H9 (cell line): Measurements from ENCODE around the gene PIAS4. TPM values are rescaled to one million over a fixed set of nuclear protein-coding genes. Genes with fewer than 3 reads are reported as not detected.

ENCODE experiments used
- DNase-seq: peaks from one replicate; pipeline ENCODE4 v3.0.0-alpha.2; 2017
- H2AFZ ChIP-seq: one replicate; pipeline ENCODE4 v1.6.1; 2013; ENCODE audit warnings: mild to moderate bottlenecking, low read length, control low read depth, moderate library complexity
- H2AK5ac ChIP-seq: 2 replicates; pipeline ENCODE4 v1.6.1; 2013; ENCODE audit warnings: low read length, control low read depth, mixed read lengths; ENCODE audit not compliant: insufficient read length
- H2BK120ac ChIP-seq: one replicate; pipeline ENCODE4 v1.6.1; 2013; ENCODE audit warnings: low read depth, mild to moderate bottlenecking, low read length, control low read depth, inconsistent platforms; ENCODE audit not compliant: poor library complexity, severe bottlenecking
- H2BK12ac ChIP-seq: 2 replicates; pipeline ENCODE4 v1.6.1; 2013; ENCODE audit warnings: low read length, control low read depth, mixed read lengths, low read depth; ENCODE audit not compliant: insufficient read length
- H2BK15ac ChIP-seq: 2 replicates; pipeline ENCODE4 v1.6.1; 2013; ENCODE audit warnings: low read depth, low read length, control low read depth
- H2BK20ac ChIP-seq: one replicate; pipeline ENCODE4 v1.6.1; 2013; ENCODE audit warnings: low read depth, mild to moderate bottlenecking, low read length, control low read depth, inconsistent platforms; ENCODE audit not compliant: poor library complexity, severe bottlenecking
- H2BK5ac ChIP-seq: 2 replicates; pipeline ENCODE4 v1.6.1; 2013; ENCODE audit warnings: low read length, control low read depth, mixed read lengths; ENCODE audit not compliant: insufficient read length
- H3K14ac ChIP-seq: 2 replicates; pipeline ENCODE4 v1.6.1; 2013; ENCODE audit warnings: low read length, control low read depth; ENCODE audit not compliant: insufficient read depth
- H3K18ac ChIP-seq: 2 replicates; pipeline ENCODE4 v1.6.1; 2013; ENCODE audit warnings: low read depth, mild to moderate bottlenecking, mixed read lengths, low read length, control low read depth; ENCODE audit not compliant: insufficient read length
- H3K23ac ChIP-seq: 2 replicates; pipeline ENCODE4 v1.6.1; 2013; ENCODE audit warnings: low read length, control low read depth, mixed read lengths, low read depth; ENCODE audit not compliant: insufficient read length
- H3K23me2 ChIP-seq: 2 replicates; pipeline ENCODE4 v1.6.1; 2013; ENCODE audit warnings: low read depth, mild to moderate bottlenecking, mixed read lengths, low read length, control low read depth; ENCODE audit not compliant: insufficient read length, poor library complexity, severe bottlenecking
- H3K27ac ChIP-seq: 2 replicates; pipeline ENCODE4 v1.5.1; 2013; ENCODE audit warnings: low read length, control low read depth, mixed read lengths, low read depth; ENCODE audit not compliant: insufficient read length
- H3K27me3 ChIP-seq: 2 replicates; pipeline ENCODE4 v1.6.1; 2013; ENCODE audit warnings: low read length, control low read depth, inconsistent platforms; ENCODE audit not compliant: insufficient read depth
- H3K4ac ChIP-seq: 2 replicates; pipeline ENCODE4 v1.6.1; 2013; ENCODE audit warnings: low read depth, mild to moderate bottlenecking, control low read depth, inconsistent platforms, low read length, moderate library complexity
- H3K4me1 ChIP-seq: 2 replicates; pipeline ENCODE4 v1.6.1; 2013; ENCODE audit warnings: low read length, control low read depth, inconsistent platforms; ENCODE audit not compliant: insufficient read depth
- H3K4me2 ChIP-seq: 2 replicates; pipeline ENCODE4 v1.6.1; 2013; ENCODE audit warnings: low read length, control low read depth, mixed read lengths; ENCODE audit not compliant: insufficient read length, insufficient read depth
- H3K56ac ChIP-seq: 2 replicates; pipeline ENCODE4 v1.6.1; 2013; ENCODE audit warnings: low read depth, mild to moderate bottlenecking, mixed read lengths, low read length, control low read depth; ENCODE audit not compliant: insufficient read length
- H3K79me1 ChIP-seq: 2 replicates; pipeline ENCODE4 v1.6.1; 2013; ENCODE audit warnings: low read depth, mild to moderate bottlenecking, moderate library complexity, low read length, control low read depth, inconsistent platforms; ENCODE audit not compliant: insufficient read depth, poor library complexity, severe bottlenecking
- H3K79me2 ChIP-seq: 2 replicates; pipeline ENCODE4 v1.6.1; 2013; ENCODE audit warnings: low read length, control low read depth, inconsistent platforms; ENCODE audit not compliant: insufficient read depth
- H3K9ac ChIP-seq: 2 replicates; pipeline ENCODE4 v1.6.1; 2013; ENCODE audit warnings: low read length, control low read depth, mixed read lengths; ENCODE audit not compliant: insufficient read length; ENCODE audit errors: extremely low read depth
- H3K9me3 ChIP-seq: one replicate; pipeline ENCODE4 v1.6.1; 2013; ENCODE audit warnings: low read depth, low read length, inconsistent platforms; ENCODE audit not compliant: control insufficient read depth
- H3T11ph ChIP-seq: one replicate; pipeline ENCODE4 v1.6.1; 2013; ENCODE audit warnings: mild to moderate bottlenecking, low read length, control low read depth, inconsistent platforms
- H4K20me1 ChIP-seq: one replicate; pipeline ENCODE4 v1.6.1; 2013; ENCODE audit not compliant: control insufficient read depth, insufficient read length, insufficient read depth
- H4K5ac ChIP-seq: 2 replicates; pipeline ENCODE4 v1.6.1; 2013; ENCODE audit warnings: low read depth, mild to moderate bottlenecking, mixed read lengths, low read length, control low read depth; ENCODE audit not compliant: insufficient read length
- H4K8ac ChIP-seq: replicated peaks from 2 replicates; pipeline ENCODE4 v1.6.1; 2013; ENCODE audit warnings: low read length, control low read depth, mixed read lengths, low read depth; ENCODE audit not compliant: insufficient read length
- H4K91ac ChIP-seq: 2 replicates; pipeline ENCODE4 v1.6.1; 2013; ENCODE audit warnings: low read depth, mild to moderate bottlenecking, moderate library complexity, mixed read lengths, low read length, control low read depth; ENCODE audit not compliant: insufficient read length
- H3K27ac Mint-ChIP-seq, 3 experiments: 2 replicates in 2 of 3; 3 replicates in 1 of 3; pipeline ENCODE4 v1.8.0; 2020 to 2021; ENCODE audit warnings: mixed read lengths in 3 of 3, mild to moderate bottlenecking in 1 of 3, moderate library complexity in 1 of 3
- H3K27me3 Mint-ChIP-seq: 2 replicates; pipeline ENCODE4 v1.8.0; 2021; ENCODE audit warnings: low read depth, mild to moderate bottlenecking, moderate library complexity, mixed read lengths
- H3K36me3 Mint-ChIP-seq, 3 experiments: 2 replicates in 2 of 3; 3 replicates in 1 of 3; pipeline ENCODE4 v1.8.0; 2020 to 2021; ENCODE audit warnings: low read depth in 3 of 3, mixed read lengths in 3 of 3; ENCODE audit not compliant: insufficient read depth in 1 of 3
- H3K4me1 Mint-ChIP-seq, 2 experiments: 2 replicates each; pipeline ENCODE4 v1.8.0; 2020; ENCODE audit warnings: mixed read lengths in 2 of 2
- H3K4me3 Mint-ChIP-seq, 2 experiments: 2 replicates in 1 of 2; 3 replicates in 1 of 2; pipeline ENCODE4 v1.8.0; 2020 to 2021; ENCODE audit warnings: mild to moderate bottlenecking in 2 of 2, mixed read lengths in 2 of 2, moderate library complexity in 1 of 2
- H3K9me3 Mint-ChIP-seq, 2 experiments: 2 replicates in 1 of 2; 3 replicates in 1 of 2; pipeline ENCODE4 v1.8.0; 2020; ENCODE audit warnings: mild to moderate bottlenecking in 2 of 2, mixed read lengths in 2 of 2, moderate library complexity in 1 of 2
- WGBS: extraction: QIAGEN DNeasy Blood & Tissue Kit; methylation state at CpG from one replicate; pipeline ENCODE4 v1.1.7; 2013; ENCODE audit warnings: missing lambda C conversion rate, low lambda C conversion rate, mixed read lengths; ENCODE audit not compliant: insufficient read length; ENCODE audit errors: extremely low coverage; 5-methylcytosine and 5-hydroxymethylcytosine counted together
- total RNA-seq: library from RNA; stranded (reverse); gene quantifications from 2 replicates; pipeline ENCODE4 v1.2.1, GENCODE V29; 2021
- TF ChIP-seq, protein P1 (sequence below): fragments of 200-600 bp; sonication (generic); conservative IDR thresholded peaks from 3 replicates; pipeline ENCODE4 v1.8.0; 2021; ENCODE audit warnings: antibody characterized with exemption, mild to moderate bottlenecking

Gene PIAS4
- total RNA-seq, 1 experiment from 2014 or later: 52.0 TPM

DNA sequence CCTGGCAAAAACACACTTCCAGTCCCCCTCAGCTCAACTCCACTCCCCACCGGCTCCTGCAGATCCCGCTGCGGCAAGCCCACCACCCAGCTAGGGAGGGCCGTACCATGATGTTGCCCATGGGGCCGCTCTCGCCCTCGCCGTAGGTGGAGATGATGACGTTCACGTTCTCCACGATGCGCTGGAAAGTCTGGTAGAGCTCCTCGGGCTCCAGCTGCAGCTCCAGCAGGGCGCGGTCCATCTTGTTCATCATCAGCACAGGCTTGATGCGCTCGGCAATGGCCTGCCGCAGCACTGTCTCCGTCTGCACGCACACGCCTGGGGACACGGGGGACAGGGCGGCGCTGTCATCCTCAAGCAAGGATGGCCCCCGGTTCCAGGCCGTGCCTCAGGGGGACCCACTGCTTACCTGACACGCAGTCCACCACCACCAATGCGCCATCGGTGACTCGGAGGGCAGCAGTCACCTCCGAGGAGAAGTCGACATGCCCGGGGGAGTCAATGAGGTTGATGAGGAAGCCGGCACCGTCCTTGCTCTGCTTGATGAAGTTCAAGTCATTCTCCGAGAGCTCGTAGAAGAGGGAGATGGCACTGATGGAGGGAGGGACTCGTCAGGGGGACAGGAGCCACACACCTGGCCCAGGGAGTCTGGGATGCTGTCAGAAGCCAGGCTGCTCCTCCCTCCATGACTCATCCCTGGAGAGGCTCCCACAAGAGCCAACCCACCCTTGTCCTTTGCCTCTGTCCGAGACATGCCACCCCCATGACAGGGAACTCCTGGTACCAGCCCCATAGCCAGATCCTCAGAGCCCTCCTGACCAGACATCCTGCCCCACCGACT is 24.6 kb upstream of the PIAS4 start:
- peaks cover 10% of the 10 kb centered on the region for H3K27me3 Mint-ChIP-seq
- peak overlapping the region; percentile 31 to 99 (median 99); a peak in 6 of 7 replicates for H3K27ac Mint-ChIP-seq
- Histone ChIP-seq H3K9me3 (no peaks in the 10 kb centered on the region), H2BK12ac (no peak overlapping the region), H3K27ac (no peak overlapping the region), H3K18ac (no peak overlapping the region), H3K79me2 (peaks cover 26% of the 10 kb centered on the region), H3K4me1 (no peaks in the 10 kb centered on the region), H3K9ac (no peak overlapping the region), H2BK5ac (no peak overlapping the region), H2BK120ac (no peak overlapping the region), H4K5ac (no peak overlapping the region), H4K91ac (no peak overlapping the region), H4K20me1 (peaks cover 4% of the 10 kb centered on the region), H3K4me2 (peak overlapping the region; percentile 94), H2AK5ac (no peak overlapping the region), H3K14ac (no peak overlapping the region; the same call in 1 of the 2 replicates), H2AFZ (no peak overlapping the region), H3K23me2 (peaks cover 25% of the 10 kb centered on the region), H3K79me1 (peaks cover 12% of the 10 kb centered on the region), H3K56ac (no peak overlapping the region), H3K27me3 (no peaks in the 10 kb centered on the region), H3T11ph (no peak overlapping the region), H3K23ac (no peak overlapping the region), H3K4ac (no peak overlapping the region), H4K8ac (no peak overlapping the region), H2BK15ac (no peak overlapping the region), H2BK20ac (no peak overlapping the region)
- peak overlapping the region; percentile 97 to 99 for H3K4me3 Mint-ChIP-seq
- TF ChIP-seq, protein P1, sequence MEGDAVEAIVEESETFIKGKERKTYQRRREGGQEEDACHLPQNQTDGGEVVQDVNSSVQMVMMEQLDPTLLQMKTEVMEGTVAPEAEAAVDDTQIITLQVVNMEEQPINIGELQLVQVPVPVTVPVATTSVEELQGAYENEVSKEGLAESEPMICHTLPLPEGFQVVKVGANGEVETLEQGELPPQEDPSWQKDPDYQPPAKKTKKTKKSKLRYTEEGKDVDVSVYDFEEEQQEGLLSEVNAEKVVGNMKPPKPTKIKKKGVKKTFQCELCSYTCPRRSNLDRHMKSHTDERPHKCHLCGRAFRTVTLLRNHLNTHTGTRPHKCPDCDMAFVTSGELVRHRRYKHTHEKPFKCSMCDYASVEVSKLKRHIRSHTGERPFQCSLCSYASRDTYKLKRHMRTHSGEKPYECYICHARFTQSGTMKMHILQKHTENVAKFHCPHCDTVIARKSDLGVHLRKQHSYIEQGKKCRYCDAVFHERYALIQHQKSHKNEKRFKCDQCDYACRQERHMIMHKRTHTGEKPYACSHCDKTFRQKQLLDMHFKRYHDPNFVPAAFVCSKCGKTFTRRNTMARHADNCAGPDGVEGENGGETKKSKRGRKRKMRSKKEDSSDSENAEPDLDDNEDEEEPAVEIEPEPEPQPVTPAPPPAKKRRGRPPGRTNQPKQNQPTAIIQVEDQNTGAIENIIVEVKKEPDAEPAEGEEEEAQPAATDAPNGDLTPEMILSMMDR: no peak
- H3K4me1 Mint-ChIP-seq: peaks cover 39 to 42% of the 10 kb centered on the region in 2 experiments
- peaks cover 62 to 70% (median 69%) of the 10 kb centered on the region in 3 experiments for H3K36me3 Mint-ChIP-seq
- peak; percentile 33 for DNase-seq
- WGBS: no CpG with 5 or more reads among the region's 40 CpGs
- no peaks in the 10 kb centered on the region; a peak in 1 of 5 replicates for H3K9me3 Mint-ChIP-seq
